HG02973 (cell line): Measurements from ENCODE around the gene PLEKHG2.
"Not testable (repeated sequence)": the region's sequence is repeated elsewhere in the genome, so short reads cannot be mapped to it uniquely, and the experiment has no call there.

Experiments
- ATAC-seq: cut with Tn5 transposase; IDR thresholded peaks from one replicate; pipeline ENCODE4 v1.9.1; 2021; ENCODE audit warnings: moderate library complexity; ENCODE audit not compliant: unreplicated experiment

The PLEKHG2 gene

DNA sequence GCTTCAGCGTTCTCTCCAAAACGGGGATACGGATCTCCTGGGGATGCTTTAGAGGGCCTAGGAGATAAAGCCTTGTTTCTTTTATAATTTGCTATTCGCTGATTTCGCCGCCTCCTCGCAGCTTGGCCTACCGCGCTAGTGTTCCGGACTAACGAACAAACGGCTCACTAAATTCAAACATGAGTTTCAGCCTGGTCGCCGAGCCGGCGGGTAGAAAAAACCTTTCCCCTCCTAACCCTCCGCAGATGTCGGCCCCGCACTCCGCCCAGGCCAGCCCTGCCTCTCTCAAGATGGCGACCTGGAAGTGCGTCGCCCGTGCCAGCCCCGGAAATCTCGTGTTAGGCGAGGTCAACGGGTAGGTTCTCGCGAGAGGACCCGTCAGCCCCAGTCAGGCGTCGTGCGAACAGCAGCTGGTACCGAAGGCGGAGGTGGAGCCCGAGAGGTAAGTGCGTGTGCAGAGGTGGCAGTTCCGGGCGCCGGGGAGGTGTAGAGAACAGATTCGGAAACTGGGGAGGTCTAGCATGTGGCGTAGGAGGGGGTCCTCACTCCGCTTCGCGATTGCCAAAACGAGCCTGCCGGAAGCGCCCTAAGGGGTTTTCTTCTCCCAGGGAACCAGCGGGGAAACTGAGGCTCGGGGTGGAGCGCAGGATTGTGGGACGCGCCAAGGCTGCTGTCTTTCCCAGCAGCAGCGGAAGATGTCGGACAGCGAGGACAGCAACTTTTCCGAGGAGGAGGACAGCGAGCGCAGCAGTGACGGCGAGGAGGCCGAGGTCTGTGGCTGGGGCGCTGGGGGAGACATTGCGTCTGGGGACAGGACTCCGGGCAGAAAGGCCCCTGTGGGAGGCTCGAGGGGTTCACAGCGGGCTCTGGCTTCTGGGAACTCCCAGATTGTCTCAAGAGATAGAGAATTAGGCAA lies 33.0 kb downstream of the PLEKHG2 start, which contains the start of gene SUPT5H:
Gene SUPT5H (plus strand): TSS at position 387 of the 916 bp plus-strand sequence. CDS start 309 bp downstream, at position 696.
- peak; percentile 76 for ATAC-seq

- no peak for ATAC-seq
These were observed 34.1 kb downstream of the PLEKHG2 start for GRCh38 chr19:39446365-39447084.

GRCh38 chr19:39448271-39448670 lies 35.8 kb downstream of the PLEKHG2 start:
- ATAC-seq, result peak; percentile 32

DNA sequence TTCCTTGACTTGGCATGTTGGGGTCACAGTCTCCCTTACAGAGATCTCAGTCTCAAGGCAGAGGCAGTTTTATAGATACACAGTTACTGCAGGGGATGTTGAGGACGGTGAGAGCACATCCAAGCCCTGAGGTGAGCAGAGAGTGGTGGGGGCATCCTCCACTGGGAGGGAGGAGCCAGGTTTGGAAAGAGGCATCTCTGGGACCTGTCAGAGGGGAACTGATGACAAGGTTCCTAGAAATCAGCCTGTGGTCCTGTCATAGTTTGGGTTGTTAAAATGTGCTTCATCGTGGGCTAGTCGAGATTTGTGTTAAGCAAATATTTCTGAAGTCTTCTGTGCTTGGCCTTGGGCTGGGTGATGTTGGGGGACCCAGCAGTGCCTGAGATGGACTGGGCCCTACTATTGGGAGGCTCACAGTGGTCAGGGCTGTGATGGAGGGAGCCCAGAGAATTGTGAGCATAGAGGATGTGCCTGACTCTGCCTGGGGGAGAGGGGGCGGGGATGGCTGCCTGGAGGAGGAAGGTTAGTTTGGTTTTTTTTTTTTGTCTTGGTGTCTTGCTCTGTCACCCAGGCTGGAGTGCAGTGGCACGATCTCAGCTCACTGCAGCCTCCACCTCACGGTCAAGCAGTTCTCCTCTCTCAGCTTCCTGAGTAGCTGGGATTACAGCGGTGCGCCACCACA lies 36.8 kb downstream of the PLEKHG2 start:
- ATAC-seq, result no peak

DNA sequence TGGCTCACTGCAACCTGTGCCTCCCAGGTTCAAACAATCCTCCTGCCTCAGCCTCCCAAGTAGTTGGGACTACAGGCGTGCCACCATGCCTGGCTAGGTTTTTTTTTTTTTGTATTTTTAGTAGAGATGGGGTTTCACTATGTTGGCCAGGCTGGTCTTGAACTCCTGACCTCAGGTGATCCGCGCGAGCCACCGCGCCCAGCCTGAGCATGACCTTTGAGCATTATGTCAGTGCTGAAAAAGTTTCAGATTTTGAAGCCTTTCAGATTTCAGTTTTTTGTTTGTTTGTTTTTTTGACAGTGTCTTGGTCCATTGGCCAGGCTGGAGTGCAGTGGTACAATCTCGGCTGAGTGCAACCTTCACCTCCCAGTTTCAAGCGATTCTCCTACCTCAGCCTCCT lies 38.8 kb downstream of the PLEKHG2 start:
- ATAC-seq, result not testable (repeated sequence)

- no peak for ATAC-seq
These were observed 50.9 kb downstream of the PLEKHG2 start for GRCh38 chr19:39463403-39463802.

DNA sequence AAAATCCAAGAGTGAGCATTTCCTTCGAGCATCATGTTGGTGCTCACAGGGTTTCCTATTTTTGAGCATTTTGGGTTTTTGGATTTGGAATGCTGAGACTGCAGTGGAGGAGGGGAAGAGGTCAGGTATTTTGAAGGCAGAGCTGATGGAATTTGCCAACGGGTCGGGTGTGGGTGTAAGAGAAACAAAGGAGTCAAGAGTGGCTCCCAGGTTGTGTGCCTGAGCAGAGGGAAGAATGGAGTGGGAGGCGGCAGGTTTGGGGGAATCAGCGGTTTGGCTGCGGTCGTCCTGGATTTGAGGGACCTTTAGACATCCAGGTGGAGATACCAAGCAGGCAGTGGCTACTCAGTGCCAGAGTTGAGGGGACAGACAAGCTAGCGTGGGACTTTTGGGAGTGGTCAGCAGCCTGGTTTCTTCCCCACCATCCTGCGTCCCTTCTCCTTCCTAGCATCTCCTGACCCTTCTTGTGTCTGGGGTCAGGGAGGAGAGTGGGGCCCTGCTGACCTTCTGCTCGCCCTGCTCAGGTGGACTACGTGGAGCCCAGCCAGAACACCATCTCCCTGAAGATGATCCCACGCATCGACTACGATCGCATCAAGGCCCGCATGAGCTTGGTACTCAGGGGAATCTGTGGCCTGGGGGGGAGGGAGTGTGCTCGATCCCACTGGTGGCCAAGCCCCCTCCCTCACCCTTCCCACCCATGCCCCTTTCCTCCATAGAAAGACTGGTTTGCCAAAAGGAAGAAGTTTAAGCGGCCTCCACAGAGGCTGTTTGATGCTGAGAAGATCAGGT lies 53.7 kb downstream of the PLEKHG2 start:
- no peak for ATAC-seq

DNA sequence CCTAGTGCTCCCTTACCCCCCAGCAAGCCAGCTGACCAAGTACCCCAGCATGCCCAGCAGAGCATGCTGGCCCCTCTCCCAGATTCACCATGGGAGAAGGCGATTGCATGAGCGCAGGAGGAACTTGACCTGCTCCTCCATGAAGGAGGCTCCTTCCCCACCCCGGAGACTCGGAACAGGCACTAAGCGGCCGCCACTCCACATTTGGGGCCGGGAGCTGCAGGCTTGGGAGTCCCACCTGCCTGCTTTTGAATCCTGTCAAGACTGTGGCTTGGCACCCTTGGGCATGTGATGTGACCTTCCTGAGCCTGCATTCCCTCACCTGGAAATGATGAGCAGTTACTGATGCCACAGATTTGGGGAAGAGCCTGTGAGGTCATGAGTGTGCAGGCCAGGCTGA lies 55.5 kb downstream of the PLEKHG2 start:
- no peak for ATAC-seq

DNA sequence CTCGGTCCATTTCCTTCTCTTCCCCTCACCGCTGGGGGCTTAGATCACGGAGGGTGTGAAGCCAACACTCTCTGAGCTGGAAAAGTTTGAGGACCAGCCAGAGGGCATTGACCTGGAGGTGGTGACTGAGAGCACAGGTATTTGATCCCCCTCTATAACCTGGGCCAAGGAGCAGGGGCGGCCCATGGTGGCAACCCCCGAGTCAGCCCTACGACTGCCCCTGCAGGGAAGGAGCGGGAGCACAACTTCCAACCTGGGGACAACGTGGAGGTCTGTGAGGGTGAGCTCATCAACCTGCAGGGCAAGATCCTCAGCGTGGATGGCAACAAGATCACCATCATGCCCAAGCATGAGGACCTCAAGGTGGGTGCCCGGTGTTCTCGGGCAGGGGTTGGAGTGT lies 56.6 kb downstream of the PLEKHG2 start:
- ATAC-seq, result no peak

DNA sequence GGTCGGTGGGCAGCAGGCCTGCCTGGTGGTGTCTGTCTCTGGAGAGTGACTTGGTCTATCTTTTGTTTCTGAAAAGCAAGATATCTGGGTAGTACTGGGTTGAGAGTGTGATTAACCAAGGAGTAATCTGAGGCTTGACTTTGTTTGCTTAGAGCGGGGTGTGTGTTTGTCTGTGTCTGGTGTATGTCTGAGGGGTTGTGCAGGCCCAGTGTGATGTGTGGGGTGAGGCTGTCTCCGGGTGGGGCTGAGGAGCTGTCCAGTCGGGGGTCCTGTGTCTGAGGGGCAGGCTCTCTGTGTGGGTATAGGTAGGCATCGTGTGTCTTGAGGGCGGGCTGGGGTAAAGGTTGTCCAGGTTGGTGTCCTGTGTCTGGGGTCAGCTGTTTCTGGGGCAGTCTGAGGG lies 57.1 kb downstream of the PLEKHG2 start:
- no peak for ATAC-seq

DNA sequence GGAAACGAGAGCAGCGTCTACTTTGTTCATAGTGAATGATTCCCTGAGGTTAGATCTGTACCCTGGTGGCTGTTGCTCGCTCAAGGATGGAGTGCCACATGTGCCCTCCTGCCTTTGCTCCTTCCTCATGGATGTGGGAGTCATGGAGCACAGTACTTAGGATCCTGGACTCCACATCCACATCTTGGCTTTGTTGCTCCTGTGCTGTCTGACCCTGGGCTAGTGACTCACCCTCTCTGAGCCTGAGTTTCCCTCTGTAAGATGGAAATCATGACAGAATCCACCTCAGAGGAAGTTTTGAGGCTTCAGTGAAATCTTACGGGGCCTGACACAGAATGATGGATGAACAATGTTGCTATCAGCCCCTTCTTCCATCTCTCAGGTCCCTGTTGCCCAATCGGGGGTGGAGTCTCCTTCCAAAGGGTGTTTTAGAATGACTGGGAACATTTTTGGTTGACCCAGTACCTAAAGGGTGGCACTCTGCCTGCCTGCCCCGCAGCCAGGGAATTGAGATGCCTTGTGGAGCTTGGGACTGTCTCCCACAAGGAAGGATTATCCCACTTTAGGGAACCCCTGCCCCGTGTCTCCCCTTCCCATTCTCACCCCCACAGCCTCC lies 58.4 kb downstream of the PLEKHG2 start:
- no peak for ATAC-seq

DNA sequence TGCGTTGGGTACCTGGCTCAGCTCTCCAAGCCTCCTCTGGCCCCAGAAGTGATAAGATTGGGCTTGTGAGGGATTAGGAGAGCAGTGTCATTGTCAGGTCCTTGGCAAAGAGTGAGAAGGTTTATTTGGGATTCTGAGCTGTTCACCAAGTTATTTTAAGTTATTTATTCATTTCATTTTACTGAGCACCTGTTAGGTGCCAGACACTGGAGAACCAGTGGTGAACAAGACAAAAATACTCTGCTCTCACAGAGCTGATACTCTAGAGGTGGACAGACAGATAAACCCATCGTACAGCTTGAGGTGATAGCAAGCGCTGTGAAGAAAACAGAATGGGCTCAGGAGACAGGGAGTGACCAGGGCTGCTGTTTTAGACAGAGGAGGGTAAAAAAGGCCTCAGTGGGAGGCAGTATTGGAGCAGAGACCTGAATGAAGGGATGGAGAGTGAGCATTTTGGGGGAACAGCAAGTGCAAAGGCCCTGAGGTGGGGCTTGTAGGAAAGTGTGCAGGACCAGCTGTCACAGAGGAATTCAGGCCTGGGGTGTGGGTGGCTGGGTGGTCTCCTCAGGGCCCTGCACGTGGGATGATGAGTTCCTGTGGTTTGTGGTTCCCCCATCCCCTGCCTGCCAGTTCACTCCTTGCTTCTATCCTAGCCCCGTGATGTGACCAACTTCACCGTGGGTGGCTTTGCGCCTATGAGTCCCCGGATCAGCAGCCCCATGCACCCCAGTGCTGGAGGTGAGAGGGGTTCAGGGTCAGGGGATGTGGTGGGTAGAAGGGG lies 59.5 kb downstream of the PLEKHG2 start:
- no peak for ATAC-seq

DNA sequence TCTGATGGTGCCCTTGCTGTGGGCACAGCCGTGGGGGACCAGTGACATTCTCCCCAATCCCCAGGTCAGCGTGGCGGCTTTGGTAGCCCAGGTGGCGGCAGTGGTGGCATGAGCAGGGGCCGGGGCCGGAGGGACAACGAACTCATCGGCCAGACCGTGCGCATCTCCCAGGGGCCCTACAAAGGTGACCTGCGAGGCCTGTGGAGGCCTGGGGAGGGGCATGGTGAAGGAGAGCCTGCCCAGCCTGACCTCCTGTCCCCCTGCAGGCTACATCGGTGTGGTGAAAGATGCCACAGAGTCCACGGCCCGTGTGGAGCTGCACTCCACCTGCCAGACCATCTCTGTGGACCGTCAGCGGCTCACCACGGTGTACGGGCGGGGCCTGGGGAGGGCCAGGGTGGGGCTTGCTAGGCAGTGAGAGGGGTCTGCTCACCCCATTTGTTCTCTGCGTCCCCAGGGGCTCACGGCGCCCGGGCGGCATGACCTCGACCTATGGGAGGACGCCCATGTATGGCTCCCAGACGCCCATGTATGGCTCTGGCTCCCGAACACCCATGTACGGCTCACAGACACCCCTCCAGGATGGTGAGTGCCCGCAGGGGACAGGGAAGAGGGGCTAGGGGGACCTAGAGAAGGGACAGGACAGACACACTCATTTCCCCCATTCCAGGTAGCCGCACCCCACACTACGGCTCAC lies 60.4 kb downstream of the PLEKHG2 start:
- no peak for ATAC-seq

- no peak for ATAC-seq
These were observed 61.0 kb downstream of the PLEKHG2 start for GRCh38 chr19:39473443-39473960.

- no peak for ATAC-seq
These were observed 61.7 kb downstream of the PLEKHG2 start for GRCh38 chr19:39474139-39474620.

DNA sequence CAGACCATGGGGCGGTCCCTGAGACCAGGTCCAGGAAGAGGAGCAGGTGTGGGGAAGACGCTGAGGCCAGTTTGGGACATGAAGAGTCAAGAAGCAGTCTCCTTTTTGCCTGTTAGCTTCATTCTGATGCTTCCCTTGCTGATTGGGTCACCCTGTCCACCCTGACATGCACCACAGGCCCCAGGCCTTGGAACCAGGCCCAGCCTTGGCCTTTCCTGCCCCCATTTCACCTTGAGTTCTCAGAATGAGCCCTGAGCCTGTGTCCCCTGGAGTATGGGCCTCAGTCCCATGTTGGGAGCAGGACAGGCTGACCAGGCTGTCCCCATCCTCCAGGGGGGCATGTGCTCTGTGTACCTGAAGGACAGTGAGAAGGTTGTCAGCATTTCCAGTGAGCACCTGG lies 63.3 kb downstream of the PLEKHG2 start:
- ATAC-seq, result no peak
